HL-60 (cell line): Measurements from ENCODE around the gene PLEKHG5.

ENCODE experiments used
- DNase-seq, 2 experiments: peaks; one replicate each; pipeline ENCODE4 v3.0.0-alpha.2; 2010 to 2020; ENCODE audit warnings: low read depth in 1 of 2, low spot score in 1 of 2
- H3K27ac ChIP-seq: fragments of 250-450 bp; sonication (Bioruptor Pico); replicated peaks from 2 replicates; pipeline ENCODE4 v1.5.1; 2020; ENCODE audit warnings: mild to moderate bottlenecking, moderate library complexity
- H3K27me3 ChIP-seq: fragments of 250-450 bp; sonication (Bioruptor Pico); 2 replicates; pipeline ENCODE4 v1.5.1; 2021; ENCODE audit warnings: mild to moderate bottlenecking, moderate library complexity; ENCODE audit not compliant: insufficient read depth, poor library complexity, severe bottlenecking
- H3K4me3 ChIP-seq: replicated peaks from 2 replicates; pipeline ENCODE4 v1.5.1; 2011; ENCODE audit warnings: mild to moderate bottlenecking, control low read depth, low read length; ENCODE audit not compliant: insufficient read depth
- GABPA ChIP-seq: IDR thresholded peaks from 2 replicates; pipeline ENCODE4 v1.6.1; 2012; ENCODE audit warnings: low read depth
- POLR2AphosphoS5 ChIP-seq: IDR thresholded peaks from 2 replicates; pipeline ENCODE4 v1.6.1; 2012; ENCODE audit warnings: low read depth
- SPI1 ChIP-seq: IDR thresholded peaks from 2 replicates; pipeline ENCODE4 v1.6.1; 2012; ENCODE audit warnings: low read depth, mild to moderate bottlenecking, borderline replicate concordance
- TF ChIP-seq, protein P1 (sequence below): IDR thresholded peaks from 2 replicates; pipeline ENCODE4 v1.6.1; 2012; ENCODE audit warnings: low read depth; ENCODE audit not compliant: insufficient replicate concordance
- TF ChIP-seq, protein P2 (sequence below): IDR thresholded peaks from one replicate; pipeline ENCODE4 v1.5.1; 2011; ENCODE audit warnings: low read length, control low read depth, inconsistent platforms; ENCODE audit not compliant: insufficient read depth

PLEKHG5 gene

DNA sequence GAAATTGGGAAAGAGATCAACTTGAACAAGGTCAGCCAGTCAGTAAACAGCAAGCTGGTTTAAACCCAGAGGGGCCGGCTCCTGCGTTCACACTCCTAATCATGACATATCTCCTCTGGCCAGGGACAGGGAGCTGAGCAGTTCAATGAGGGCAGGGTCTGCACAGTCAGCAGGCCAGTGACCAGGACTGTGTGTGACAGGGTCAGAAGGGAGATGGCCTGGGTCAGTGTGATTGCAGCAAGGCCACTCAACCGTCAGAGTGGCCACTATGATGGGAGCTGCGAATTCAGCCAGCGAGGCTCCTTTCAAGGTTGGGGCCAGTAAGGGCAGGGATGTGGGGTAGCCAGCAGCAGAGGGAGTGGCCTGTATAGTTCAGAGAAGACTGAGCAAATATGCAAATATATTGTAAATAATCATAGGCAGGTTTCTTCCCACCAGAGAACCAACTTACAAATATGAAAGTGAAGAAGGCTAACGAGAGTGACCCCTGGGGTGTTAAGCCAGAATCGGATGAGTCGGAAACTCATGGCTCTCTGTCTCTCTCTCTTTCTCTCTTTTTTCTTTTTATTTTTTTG lies 42.9 kb upstream of the PLEKHG5 start:
- Histone ChIP-seq H3K4me3 (no peak overlapping the region), H3K27ac (no peak overlapping the region), H3K27me3 (no peaks in the 10 kb centered on the region)
- TF ChIP-seq POLR2AphosphoS5 (no peak), GABPA (no peak), SPI1 (no peak)
- TF ChIP-seq, protein P1, sequence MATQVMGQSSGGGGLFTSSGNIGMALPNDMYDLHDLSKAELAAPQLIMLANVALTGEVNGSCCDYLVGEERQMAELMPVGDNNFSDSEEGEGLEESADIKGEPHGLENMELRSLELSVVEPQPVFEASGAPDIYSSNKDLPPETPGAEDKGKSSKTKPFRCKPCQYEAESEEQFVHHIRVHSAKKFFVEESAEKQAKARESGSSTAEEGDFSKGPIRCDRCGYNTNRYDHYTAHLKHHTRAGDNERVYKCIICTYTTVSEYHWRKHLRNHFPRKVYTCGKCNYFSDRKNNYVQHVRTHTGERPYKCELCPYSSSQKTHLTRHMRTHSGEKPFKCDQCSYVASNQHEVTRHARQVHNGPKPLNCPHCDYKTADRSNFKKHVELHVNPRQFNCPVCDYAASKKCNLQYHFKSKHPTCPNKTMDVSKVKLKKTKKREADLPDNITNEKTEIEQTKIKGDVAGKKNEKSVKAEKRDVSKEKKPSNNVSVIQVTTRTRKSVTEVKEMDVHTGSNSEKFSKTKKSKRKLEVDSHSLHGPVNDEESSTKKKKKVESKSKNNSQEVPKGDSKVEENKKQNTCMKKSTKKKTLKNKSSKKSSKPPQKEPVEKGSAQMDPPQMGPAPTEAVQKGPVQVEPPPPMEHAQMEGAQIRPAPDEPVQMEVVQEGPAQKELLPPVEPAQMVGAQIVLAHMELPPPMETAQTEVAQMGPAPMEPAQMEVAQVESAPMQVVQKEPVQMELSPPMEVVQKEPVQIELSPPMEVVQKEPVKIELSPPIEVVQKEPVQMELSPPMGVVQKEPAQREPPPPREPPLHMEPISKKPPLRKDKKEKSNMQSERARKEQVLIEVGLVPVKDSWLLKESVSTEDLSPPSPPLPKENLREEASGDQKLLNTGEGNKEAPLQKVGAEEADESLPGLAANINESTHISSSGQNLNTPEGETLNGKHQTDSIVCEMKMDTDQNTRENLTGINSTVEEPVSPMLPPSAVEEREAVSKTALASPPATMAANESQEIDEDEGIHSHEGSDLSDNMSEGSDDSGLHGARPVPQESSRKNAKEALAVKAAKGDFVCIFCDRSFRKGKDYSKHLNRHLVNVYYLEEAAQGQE: no peak
- TF ChIP-seq, protein P2, sequence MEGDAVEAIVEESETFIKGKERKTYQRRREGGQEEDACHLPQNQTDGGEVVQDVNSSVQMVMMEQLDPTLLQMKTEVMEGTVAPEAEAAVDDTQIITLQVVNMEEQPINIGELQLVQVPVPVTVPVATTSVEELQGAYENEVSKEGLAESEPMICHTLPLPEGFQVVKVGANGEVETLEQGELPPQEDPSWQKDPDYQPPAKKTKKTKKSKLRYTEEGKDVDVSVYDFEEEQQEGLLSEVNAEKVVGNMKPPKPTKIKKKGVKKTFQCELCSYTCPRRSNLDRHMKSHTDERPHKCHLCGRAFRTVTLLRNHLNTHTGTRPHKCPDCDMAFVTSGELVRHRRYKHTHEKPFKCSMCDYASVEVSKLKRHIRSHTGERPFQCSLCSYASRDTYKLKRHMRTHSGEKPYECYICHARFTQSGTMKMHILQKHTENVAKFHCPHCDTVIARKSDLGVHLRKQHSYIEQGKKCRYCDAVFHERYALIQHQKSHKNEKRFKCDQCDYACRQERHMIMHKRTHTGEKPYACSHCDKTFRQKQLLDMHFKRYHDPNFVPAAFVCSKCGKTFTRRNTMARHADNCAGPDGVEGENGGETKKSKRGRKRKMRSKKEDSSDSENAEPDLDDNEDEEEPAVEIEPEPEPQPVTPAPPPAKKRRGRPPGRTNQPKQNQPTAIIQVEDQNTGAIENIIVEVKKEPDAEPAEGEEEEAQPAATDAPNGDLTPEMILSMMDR: no peak
- no peak for DNase-seq

DNA sequence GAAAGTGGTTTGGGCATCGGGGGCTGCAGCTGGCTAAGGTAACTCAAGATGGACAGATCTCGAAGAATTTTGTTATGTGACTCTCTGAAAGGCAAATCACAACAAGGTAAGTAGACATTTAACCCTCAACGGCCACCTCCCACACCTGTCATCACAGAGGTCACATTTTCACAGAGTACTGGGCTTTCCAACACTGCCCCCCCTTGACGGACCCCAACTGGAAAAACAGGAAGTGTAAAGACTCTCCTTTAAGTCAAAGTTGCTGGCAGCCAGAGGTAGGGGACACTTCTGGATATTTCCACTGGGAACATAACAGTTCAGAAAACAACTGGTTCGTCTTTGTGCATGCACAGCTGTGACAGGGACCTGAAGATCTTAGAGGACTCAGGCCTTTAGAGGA lies 40.5 kb upstream of the PLEKHG5 start:
- Histone ChIP-seq H3K27me3 (no peaks in the 10 kb centered on the region), H3K27ac (no peak overlapping the region), H3K4me3 (no peak overlapping the region)
- TF ChIP-seq GABPA (no peak), SPI1 (peak; percentile 44)
- TF ChIP-seq, protein P2: no peak
- no peak for DNase-seq

DNA sequence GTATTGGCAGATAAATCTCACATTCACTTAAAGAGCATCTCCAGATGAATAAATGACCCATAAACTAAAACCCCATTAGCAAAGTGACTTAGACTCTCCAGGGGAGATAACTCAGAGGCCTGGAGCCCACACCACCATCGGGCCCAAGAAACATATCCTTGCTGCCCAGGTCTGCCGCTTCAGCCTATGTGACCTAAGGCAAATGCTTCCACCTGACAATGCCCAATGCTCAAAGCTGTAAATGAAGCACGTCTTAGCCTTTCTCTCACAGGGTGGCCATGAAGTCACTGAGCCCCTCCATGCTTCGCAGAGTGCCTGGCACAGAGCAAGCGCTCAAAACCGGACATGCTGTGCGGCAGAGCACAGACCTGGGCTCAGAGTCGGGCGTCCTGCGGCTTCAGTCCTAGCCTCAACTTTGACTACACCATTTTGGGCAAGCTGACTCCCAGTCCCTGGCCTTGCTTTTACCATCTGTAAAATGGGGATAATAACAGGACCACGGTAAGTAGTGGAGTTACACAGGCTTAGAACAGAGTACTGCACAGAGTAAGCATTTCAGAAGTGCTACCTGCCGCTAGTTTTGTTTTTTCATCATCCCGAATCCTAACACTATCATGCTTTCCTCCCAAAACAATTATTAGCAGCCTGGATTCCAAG lies 39.2 kb upstream of the PLEKHG5 start:
- H3K27ac ChIP-seq: no peak overlapping the region
- no peak overlapping the region for H3K4me3 ChIP-seq
- no peak for TF ChIP-seq GABPA
- TF ChIP-seq SPI1: no peak
- TF ChIP-seq, protein P2: no peak
- no peak for TF ChIP-seq POLR2AphosphoS5
- TF ChIP-seq, protein P1: no peak
- H3K27me3 ChIP-seq: no peaks in the 10 kb centered on the region
- DNase-seq: no peak

DNA sequence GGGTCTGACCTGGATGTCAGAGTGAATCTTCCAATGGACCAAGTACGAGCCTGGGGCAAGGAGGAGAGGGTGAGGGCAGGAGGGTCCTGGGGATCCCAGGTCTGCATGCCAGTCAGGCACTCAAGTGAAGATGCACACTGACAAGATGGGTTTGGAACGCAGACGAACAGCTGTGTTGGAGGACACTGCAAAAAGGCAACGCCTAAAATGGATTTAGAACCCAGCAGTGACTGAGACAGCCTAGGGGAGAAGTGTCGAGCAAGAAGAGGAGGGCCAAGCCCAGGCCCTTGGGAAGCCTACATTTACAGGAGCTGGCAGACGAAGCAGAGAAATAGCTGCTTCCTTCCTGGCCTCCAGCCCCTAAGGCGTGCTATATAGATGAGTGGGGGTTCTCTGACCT lies 37.0 kb upstream of the PLEKHG5 start:
- Histone ChIP-seq H3K27me3 (no peaks in the 10 kb centered on the region), H3K4me3 (no peak overlapping the region), H3K27ac (no peak overlapping the region)
- DNase-seq: no peak
- no peak for TF ChIP-seq POLR2AphosphoS5
- no peak for TF ChIP-seq SPI1
- no peak for TF ChIP-seq GABPA
- TF ChIP-seq, protein P2: no peak
- TF ChIP-seq, protein P1: no peak
